Measurements from ENCODE around the gene SLC6A13. TPM values are rescaled to one million over a fixed set of nuclear protein-coding genes. Genes with fewer than 3 reads are reported as not detected.

Gene SLC6A13
- total RNA-seq, 1 experiment from 2014 or later, result 0.37 TPM

- ChIA-PET POLR2A (no interaction called here), CTCF (no interaction called here)
- DNase-seq (ENCODE audit: low spot score) (no peak), ATAC-seq (no peak)
- Mint-ChIP-seq H3K27me3 (ENCODE audit: low read depth) (no peaks in the 10 kb centered on the region), H3K36me3 (peaks cover 7% of the 10 kb centered on the region), H3K27ac (no peak overlapping the region), H3K9me3 (no peaks in the 10 kb centered on the region), H3K4me3 (no peak overlapping the region), H3K4me1 (no peaks in the 10 kb centered on the region)
- no peak for TF ChIP-seq E2F1 (CRISPR knock-in tag; IDR thresholded peaks at IDR 0.05)
- TF ChIP-seq MYBL2 (CRISPR knock-in tag; IDR thresholded peaks at IDR 0.05), result no peak
- TF ChIP-seq ZNF671 (CRISPR knock-in tag; IDR thresholded peaks at IDR 0.05), result no peak
- TF ChIP-seq KAT7 (CRISPR knock-in tag; IDR thresholded peaks at IDR 0.05; ENCODE audit: borderline replicate concordance), result no peak
- no peak for TF ChIP-seq ZNF532 (CRISPR knock-in tag; IDR thresholded peaks at IDR 0.05; ENCODE audit: borderline replicate concordance)
- TF ChIP-seq FOXJ3 (CRISPR knock-in tag; IDR thresholded peaks at IDR 0.05; ENCODE audit: borderline replicate concordance), result no peak
- no peak for TF ChIP-seq TCF7 (CRISPR knock-in tag; IDR thresholded peaks at IDR 0.05; ENCODE audit: low read depth)
- no peak for TF ChIP-seq RELA (CRISPR knock-in tag; IDR thresholded peaks at IDR 0.05; ENCODE audit: borderline replicate concordance)
- TF ChIP-seq EMX1 (CRISPR knock-in tag; IDR thresholded peaks at IDR 0.05), result no peak
Observed at GRCh38 chr12:286531-287300, 24.1 kb upstream of the SLC6A13 start.

- ChIA-PET CTCF (no interaction called here), POLR2A (no interaction called here)
- H3K27me3 Mint-ChIP-seq (ENCODE audit: low read depth), result no peaks in the 10 kb centered on the region
- no peak for ATAC-seq
- H3K27ac Mint-ChIP-seq, result no peak overlapping the region
- peaks cover 6% of the 10 kb centered on the region; the same call in 1 of the 2 replicates for H3K9me3 Mint-ChIP-seq
- no peaks in the 10 kb centered on the region for H3K36me3 Mint-ChIP-seq
- TF ChIP-seq SOX15 (CRISPR knock-in tag; IDR thresholded peaks at IDR 0.05) (no peak), NR2C2 (CRISPR knock-in tag; IDR thresholded peaks at IDR 0.05) (no peak), ZNF138 (CRISPR knock-in tag; conservative IDR thresholded peaks at IDR 0.05) (no peak), ZMAT4 (CRISPR knock-in tag; IDR thresholded peaks at IDR 0.05) (no peak)
- H3K4me1 Mint-ChIP-seq, result no peaks in the 10 kb centered on the region
- H3K4me3 Mint-ChIP-seq, result no peak overlapping the region
- no peak for DNase-seq (ENCODE audit: low spot score)
Observed at GRCh38 chr12:278046-278445, 15.4 kb upstream of the SLC6A13 start.

GRCh38 chr12:275812-276211 is 13.2 kb upstream of the SLC6A13 start:
- ChIA-PET POLR2A (no interaction called here), CTCF (interaction anchor here (1.4 kb wide), 1 partner anchor 56 kb away, joined by 3 read pairs; no protein-coding TSS in a partner anchor)
- Mint-ChIP-seq H3K36me3 (no peaks in the 10 kb centered on the region), H3K9me3 (peaks cover 6% of the 10 kb centered on the region; the same call in 1 of the 2 replicates), H3K27me3 (ENCODE audit: low read depth) (no peaks in the 10 kb centered on the region), H3K4me1 (no peaks in the 10 kb centered on the region), H3K27ac (no peak overlapping the region), H3K4me3 (no peak overlapping the region)
- no peak for ATAC-seq
- no peak for DNase-seq (ENCODE audit: low spot score)
- TF ChIP-seq, protein P1, sequence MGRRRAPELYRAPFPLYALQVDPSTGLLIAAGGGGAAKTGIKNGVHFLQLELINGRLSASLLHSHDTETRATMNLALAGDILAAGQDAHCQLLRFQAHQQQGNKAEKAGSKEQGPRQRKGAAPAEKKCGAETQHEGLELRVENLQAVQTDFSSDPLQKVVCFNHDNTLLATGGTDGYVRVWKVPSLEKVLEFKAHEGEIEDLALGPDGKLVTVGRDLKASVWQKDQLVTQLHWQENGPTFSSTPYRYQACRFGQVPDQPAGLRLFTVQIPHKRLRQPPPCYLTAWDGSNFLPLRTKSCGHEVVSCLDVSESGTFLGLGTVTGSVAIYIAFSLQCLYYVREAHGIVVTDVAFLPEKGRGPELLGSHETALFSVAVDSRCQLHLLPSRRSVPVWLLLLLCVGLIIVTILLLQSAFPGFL (CRISPR knock-in tag; IDR thresholded peaks at IDR 0.05; ENCODE audit: borderline replicate concordance), result no peak

Data from WTC11 (cell line).